ENCODE measurements around the gene TNRC18.

TNRC18 gene

GRCh38 chr7:5403442-5403841 lies 20.2 kb downstream of the TNRC18 start:
- DNase-seq, result no peak

DNA sequence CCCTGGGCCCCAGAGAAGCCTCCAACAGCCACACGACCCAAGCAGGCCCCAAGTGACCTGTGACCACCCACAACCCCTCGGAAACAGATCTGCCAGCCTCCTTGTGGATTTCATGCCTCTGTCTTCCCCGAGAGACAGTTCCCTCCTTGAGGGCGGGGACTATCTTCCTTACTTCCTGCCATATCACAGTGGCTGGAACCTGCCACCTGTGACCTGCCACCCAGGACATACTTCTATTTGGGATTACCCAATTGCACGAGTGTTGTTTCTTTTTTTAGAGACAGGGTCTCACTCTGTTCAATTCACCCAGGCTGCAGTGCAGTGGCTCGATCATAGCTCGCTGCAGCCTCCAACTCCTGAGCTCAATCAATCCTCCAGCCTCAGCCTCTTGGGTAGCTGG lies 25.9 kb downstream of the TNRC18 start:
- no peak for DNase-seq

DNA sequence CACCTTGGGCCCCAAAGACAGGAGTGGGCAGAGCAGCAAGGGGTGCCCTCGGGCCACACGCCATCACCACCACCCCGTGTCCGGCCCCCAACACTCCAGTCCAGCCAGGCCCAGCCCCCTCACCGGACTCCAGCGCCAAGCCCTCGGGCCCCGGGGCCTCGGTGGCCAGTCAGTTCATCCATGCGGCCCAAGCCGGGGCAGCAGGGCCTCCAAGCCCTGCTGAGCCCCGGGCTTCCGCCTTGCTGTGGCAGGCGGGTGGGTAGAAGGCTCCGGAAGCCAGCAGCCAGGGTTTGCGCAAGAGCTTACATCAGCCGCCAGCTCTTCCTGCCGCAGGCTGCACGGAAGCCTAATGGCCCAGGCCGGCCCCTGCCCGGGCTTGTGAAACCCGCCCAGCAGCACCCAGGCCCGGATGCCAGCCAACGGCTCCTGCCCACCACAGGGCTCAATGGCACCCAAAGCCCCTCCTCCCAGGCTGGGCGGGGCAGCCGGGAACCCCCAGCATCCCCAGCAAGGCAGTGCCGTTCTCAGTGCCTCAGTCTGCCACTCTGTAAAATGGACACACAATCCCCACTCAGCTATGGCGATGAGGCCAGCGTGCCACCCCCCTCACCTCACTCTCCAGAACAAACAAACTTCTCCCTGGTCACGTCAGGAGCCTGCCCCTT lies 26.5 kb downstream of the TNRC18 start:
- DNase-seq, result no peak

GRCh38 chr7:5396542-5396941 lies 27.1 kb downstream of the TNRC18 start:
- DNase-seq, result no peak

GRCh38 chr7:5395246-5395645 lies 28.4 kb downstream of the TNRC18 start:
- no peak for DNase-seq

DNA sequence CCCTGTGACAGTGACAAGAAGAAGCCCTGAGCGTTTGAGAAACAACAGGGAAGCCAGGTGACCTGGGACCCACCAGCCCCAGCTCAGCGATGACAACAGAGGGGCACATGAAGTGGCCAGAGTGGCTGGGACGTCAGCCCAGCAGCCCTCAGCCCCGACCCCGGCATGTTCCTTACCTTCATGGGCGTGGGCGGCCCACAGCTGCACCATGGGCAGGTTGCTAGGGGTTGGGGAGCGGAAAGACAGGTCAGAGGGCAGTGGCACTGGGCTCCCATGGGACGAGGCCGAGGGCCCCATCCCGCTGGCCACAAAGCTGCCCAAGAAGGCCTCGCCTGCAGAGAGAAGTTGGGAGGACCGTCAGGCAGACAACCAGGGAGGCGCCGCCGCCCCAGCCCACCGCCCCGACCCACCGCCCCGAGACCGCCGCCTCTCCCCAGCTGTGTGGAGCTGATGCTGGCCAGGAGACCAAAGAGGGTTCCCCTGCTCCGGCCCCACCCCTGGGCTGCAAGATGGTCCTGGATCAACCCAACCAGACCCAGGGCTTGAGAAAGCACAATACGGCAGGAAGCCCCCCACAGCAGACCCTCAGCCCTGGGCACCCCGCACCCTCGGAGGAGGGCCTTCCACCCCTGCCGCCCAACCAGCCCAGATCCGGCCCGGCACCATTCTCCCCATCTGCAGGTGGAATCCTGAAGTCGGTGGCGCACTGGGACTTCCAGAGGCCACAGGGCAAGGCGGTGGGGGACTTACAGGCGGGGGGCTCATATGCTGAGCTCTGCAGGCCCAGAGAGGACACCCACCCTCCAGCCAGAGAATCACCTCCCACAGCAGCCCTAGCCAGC lies 29.1 kb downstream of the TNRC18 start:
- no peak for DNase-seq

DNA sequence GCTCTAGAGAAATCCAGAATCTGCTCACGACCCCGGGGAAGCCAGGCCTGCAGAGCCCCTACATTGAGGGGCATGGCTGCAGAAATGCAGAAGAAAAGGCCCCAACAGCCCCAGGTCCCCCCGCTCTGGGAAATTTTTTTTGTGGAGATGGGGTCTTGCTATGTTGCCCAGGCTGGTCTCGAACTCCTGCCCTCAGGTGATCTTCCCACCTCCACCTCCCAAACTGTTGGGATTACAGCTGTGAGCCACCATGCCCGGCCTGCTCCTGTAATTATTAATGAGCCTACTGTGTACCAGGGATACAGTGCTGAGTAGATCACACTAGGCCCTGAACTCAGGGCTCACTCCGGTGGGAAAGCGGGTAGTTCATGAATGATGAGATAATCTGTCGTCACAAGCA lies 29.9 kb downstream of the TNRC18 start:
- no peak for DNase-seq

GRCh38 chr7:5393328-5393727 lies 30.3 kb downstream of the TNRC18 start:
- DNase-seq, result no peak

- no peak for DNase-seq
Measured at GRCh38 chr7:5390918-5391317, 32.7 kb downstream of the TNRC18 start.

DNA sequence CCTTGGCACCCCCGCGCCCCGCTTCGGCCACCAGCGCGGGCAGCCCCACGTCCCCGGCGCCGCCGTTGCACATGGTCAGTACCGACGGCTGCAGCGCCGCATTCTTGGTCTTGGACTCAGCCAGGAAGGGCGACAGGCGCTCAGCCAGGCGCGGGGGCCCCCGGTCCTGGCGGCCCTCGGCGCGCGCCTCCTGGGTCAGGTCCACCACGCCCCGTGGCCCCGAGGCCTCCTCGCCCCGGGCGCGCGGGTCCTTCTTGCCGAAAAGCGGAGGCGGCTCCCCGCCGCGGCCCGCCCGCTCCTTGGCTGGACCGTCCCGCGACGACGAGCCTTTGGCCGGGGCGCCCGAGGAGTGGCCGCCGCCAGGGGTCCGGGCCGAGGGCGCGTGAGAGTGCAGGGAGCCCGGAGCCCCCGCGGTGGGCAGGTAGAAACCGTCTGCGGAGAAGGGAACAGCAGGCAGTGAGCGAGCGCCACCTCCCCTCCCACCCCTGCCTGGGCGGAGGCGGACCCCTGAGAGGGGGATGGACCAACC lies 34.7 kb downstream of the TNRC18 start:
- no peak for DNase-seq

GRCh38 chr7:5388273-5388901 lies 35.2 kb downstream of the TNRC18 start:
- no peak for DNase-seq

- no peak for DNase-seq
Measured at GRCh38 chr7:5387711-5388245, 35.9 kb downstream of the TNRC18 start.

GRCh38 chr7:5384618-5385017 lies 39.0 kb downstream of the TNRC18 start:
- DNase-seq, result no peak

- DNase-seq, result no peak
Measured at GRCh38 chr7:5383314-5384098, 40.1 kb downstream of the TNRC18 start.

DNA sequence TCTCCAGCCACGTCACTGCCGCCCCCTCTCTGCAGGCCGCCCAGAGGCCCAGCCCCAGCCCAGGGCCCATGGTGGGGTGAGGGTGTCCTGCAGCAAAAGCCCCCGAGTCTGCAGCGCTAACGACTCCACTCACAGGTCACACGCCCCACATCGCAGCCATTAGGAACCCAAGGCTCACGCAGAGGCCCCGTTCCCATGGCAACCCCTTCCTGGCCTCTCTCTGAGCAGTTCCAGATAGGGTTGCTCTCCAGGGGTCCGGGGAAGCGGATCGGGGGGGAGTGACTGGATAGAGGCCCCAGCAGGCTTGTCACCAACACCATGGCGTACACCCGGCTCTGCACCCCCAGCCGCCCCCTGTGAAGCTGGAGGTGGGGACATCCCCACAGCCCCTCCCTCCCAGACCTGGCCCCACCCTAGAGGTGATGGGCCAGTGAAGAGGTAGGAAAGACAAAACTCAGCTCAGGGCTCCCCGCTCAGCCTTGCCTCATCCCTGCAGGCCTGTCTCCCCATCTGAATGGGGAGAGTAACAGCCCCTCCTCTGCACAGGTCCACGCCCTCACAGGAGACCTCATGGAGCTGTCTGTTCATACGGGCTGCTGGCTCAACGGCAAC lies 41.2 kb downstream of the TNRC18 start:
- no peak for DNase-seq

DNA sequence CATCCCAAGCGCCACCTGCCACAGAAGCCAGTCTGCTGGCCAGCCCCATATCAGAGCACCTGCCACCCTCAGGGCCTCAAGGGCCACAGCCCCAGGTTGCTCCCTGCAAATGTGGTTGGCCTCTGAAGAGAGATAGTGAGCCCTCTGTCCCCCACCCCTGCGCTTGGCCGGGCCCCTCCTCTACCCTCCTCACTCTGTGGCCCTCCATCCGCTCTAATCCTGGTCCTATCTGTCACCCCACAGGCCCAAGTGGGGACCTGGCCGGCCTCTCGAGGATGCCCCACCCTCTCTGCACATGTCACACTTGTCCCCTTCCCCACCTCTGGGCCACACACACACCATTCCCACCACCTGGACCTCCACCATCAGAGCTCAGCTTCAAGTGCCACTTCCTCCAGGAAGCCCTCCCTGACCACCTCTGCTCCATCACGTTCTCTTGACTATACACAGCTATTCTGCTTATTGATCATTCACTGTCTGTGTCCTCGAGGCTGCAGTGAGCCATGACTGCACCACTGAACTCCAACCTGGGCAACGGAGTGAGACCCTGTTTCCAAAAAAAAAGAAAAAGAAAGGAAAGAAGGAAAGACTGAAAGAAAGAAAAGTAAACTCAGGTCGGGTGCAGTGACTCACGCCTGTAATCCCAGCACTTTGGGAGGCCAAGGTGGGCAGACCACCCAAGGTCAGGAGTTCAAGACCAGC lies 42.4 kb downstream of the TNRC18 start:
- DNase-seq, result no peak

GRCh38 chr7:5380350-5381070 lies 43.1 kb downstream of the TNRC18 start:
- no peak for DNase-seq

DNA sequence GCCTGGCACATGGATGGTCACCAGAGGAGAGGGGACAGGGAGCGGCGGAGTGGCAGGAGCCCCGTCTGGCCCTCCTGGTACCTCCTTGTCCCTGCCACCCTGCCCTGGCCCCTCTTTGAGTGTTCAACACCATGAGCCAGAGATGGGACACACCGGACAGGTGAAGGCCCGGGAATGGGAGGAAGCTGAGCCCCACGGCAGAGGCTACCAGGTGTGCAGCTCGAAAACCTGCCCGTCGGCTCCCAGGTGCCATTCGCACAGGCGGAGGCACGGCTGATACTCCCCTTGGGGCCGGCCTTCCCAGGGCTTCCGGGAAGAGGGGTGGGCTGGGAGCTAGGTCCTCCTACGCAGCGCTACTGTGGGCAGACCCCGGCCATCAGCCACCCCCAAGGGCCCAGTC lies 44.1 kb downstream of the TNRC18 start:
- DNase-seq, result no peak

GRCh38 chr7:5377816-5378215 lies 45.8 kb downstream of the TNRC18 start:
- DNase-seq, result no peak

GRCh38 chr7:5377279-5377678 lies 46.4 kb downstream of the TNRC18 start:
- DNase-seq, result no peak

GRCh38 chr7:5375925-5376324 lies 47.7 kb downstream of the TNRC18 start:
- DNase-seq, result no peak

Data from NCI-H446 treated with DMSO at 0.1 percent for 48 hours (cell line).